ENCODE results near the gene SRRT. TPM values are rescaled to one million over a fixed set of nuclear protein-coding genes. Genes with fewer than 3 reads are reported as not detected.

SRRT gene
- total RNA-seq, 4 donors from 2014 or later: 27.9 to 84.4 (median 39.7) TPM

- no peak for TF ChIP-seq CTCF (IDR thresholded peaks at IDR 0.05; ENCODE audit: low read depth)
Observed at GRCh38 chr7:100900978-100901377, 26.1 kb downstream of the SRRT start.

- TF ChIP-seq CTCF (IDR thresholded peaks at IDR 0.05; ENCODE audit: low read depth): no peak
Observed at GRCh38 chr7:100901921-100902332, 27.0 kb downstream of the SRRT start.

GRCh38 chr7:100902638-100903037 is 27.7 kb downstream of the SRRT start:
- TF ChIP-seq CTCF (IDR thresholded peaks at IDR 0.05; ENCODE audit: low read depth): no peak

GRCh38 chr7:100908512-100908911 is 33.6 kb downstream of the SRRT start:
- no peak for TF ChIP-seq CTCF (IDR thresholded peaks at IDR 0.05; ENCODE audit: low read depth)

- no peak for TF ChIP-seq CTCF (IDR thresholded peaks at IDR 0.05; ENCODE audit: low read depth)
Observed at GRCh38 chr7:100911484-100911883, 36.6 kb downstream of the SRRT start.

- TF ChIP-seq CTCF (IDR thresholded peaks at IDR 0.05; ENCODE audit: low read depth): no peak
Observed at GRCh38 chr7:100914208-100914878, 39.4 kb downstream of the SRRT start.

- no peak for TF ChIP-seq CTCF (IDR thresholded peaks at IDR 0.05; ENCODE audit: low read depth)
Observed at GRCh38 chr7:100914879-100915447, 40.1 kb downstream of the SRRT start.
